Neural progenitor cell (in vitro differentiated cells): ENCODE results near the gene OOSP3. TPM values are rescaled to one million over a fixed set of nuclear protein-coding genes. Genes with fewer than 3 reads are reported as not detected.

Experiments
- DNase-seq: peaks from one replicate; pipeline ENCODE4 v3.0.0-alpha.2; 2016; ENCODE audit warnings: low spot score
- H2AFZ ChIP-seq: fragments of 200-600 bp; sonication (generic); replicated peaks from 2 replicates; pipeline ENCODE4 v1.6.1; 2016; ENCODE audit warnings: antibody characterized with exemption
- H3F3A ChIP-seq: fragments of 200-600 bp; sonication (generic); 2 replicates; pipeline ENCODE4 v1.6.1; 2016; ENCODE audit warnings: antibody characterized with exemption, low read depth
- H3K27ac ChIP-seq: fragments of 200-600 bp; sonication (generic); 2 replicates; pipeline ENCODE4 v1.5.1; 2016; ENCODE audit warnings: mild to moderate bottlenecking
- H3K27me3 ChIP-seq: fragments of 200-600 bp; sonication (generic); 2 replicates; pipeline ENCODE4 v1.6.1; 2016; ENCODE audit warnings: mild to moderate bottlenecking, moderate library complexity
- H3K36me3 ChIP-seq: fragments of 200-600 bp; sonication (generic); 2 replicates; pipeline ENCODE4 v1.5.1; 2016
- H3K4me1 ChIP-seq: fragments of 200-600 bp; sonication (generic); 2 replicates; pipeline ENCODE4 v1.6.1; 2016; ENCODE audit warnings: mixed run types
- H3K4me2 ChIP-seq: fragments of 200-600 bp; sonication (generic); 2 replicates; pipeline ENCODE4 v1.6.1; 2016
- H3K4me3 ChIP-seq: fragments of 200-600 bp; sonication (generic); 2 replicates; pipeline ENCODE4 v1.5.1; 2016
- H3K79me2 ChIP-seq: fragments of 200-600 bp; sonication (generic); 2 replicates; pipeline ENCODE4 v1.6.1; 2016; ENCODE audit warnings: low read depth
- H3K9ac ChIP-seq: fragments of 200-600 bp; sonication (generic); 2 replicates; pipeline ENCODE4 v1.6.1; 2016
- H3K9me3 ChIP-seq: fragments of 200-600 bp; sonication (generic); 2 replicates; pipeline ENCODE4 v1.5.1; 2016; ENCODE audit warnings: low read depth
- H4K20me1 ChIP-seq: fragments of 200-600 bp; sonication (generic); 2 replicates; pipeline ENCODE4 v1.6.1; 2016; ENCODE audit warnings: low read depth
- H3K27ac Mint-ChIP-seq: 3 replicates; pipeline ENCODE4 v1.8.0; 2021; ENCODE audit warnings: mixed read lengths
- H3K27me3 Mint-ChIP-seq: 2 replicates; pipeline ENCODE4 v1.8.0; 2022; ENCODE audit warnings: low read depth, mild to moderate bottlenecking, inconsistent platforms, moderate library complexity, mixed read lengths; ENCODE audit not compliant: insufficient read depth
- H3K36me3 Mint-ChIP-seq: 3 replicates; pipeline ENCODE4 v1.8.0; 2021; ENCODE audit warnings: mixed read lengths
- H3K4me1 Mint-ChIP-seq: 3 replicates; pipeline ENCODE4 v1.8.0; 2021; ENCODE audit warnings: mixed read lengths
- H3K4me3 Mint-ChIP-seq: 3 replicates; pipeline ENCODE4 v1.8.0; 2021; ENCODE audit warnings: mild to moderate bottlenecking, moderate library complexity, mixed read lengths
- H3K9me3 Mint-ChIP-seq: 3 replicates; pipeline ENCODE4 v1.8.0; 2020; ENCODE audit warnings: mixed read lengths
- EZH2 ChIP-seq: fragments of 200-600 bp; sonication (generic); IDR thresholded peaks from 2 replicates; pipeline ENCODE4 v1.6.1; 2017; ENCODE audit warnings: antibody characterized with exemption, mild to moderate bottlenecking, moderate library complexity
- EZH2phosphoT487 ChIP-seq: fragments of 200-600 bp; sonication (generic); IDR thresholded peaks from 2 replicates; pipeline ENCODE4 v1.6.1; 2017; ENCODE audit warnings: antibody characterized with exemption
- total RNA-seq: library from RNA; depleted of rRNA; stranded (reverse); fragments of >200 nt; gene quantifications from 2 replicates; pipeline ENCODE4 v1.2.3, GENCODE V29; 2015; ENCODE audit warnings: low replicate concordance
- TF ChIP-seq, protein P1 (sequence below): fragments of 200-600 bp; sonication (generic); IDR thresholded peaks from 2 replicates; pipeline ENCODE4 v1.5.1; 2017; ENCODE audit warnings: antibody characterized with exemption, mild to moderate bottlenecking

The OOSP3 gene
- total RNA-seq, 1 donor from 2014 or later: not detected

DNA sequence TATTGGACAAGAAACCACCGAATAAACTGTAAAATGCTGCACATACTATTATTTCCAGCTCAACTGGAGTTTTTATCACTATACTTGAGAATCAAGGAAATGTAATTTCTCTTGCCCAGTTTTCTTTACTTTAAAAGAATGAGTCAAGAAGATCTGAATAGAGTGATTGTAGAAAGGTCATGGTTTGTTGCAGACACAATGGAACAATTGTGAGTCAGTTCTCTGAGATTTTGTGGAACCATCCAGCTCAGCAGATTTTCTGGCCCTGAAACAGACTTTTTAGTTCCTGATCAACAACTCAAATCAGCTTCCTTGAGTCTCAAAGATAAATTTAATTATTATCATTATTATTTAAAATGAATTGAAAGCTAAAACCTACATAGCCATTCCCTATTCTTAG, 13.6 kb upstream of the OOSP3 start:
- Histone ChIP-seq H2AFZ (no peak overlapping the region), H3F3A (no peaks in the 10 kb centered on the region), H3K4me2 (no peak overlapping the region), H3K4me1 (no peaks in the 10 kb centered on the region), H3K27ac (no peak overlapping the region), H3K27me3 (no peaks in the 10 kb centered on the region), H4K20me1 (no peaks in the 10 kb centered on the region), H3K9me3 (no peaks in the 10 kb centered on the region), H3K9ac (no peak overlapping the region), H3K4me3 (no peak overlapping the region), H3K36me3 (no peaks in the 10 kb centered on the region), H3K79me2 (no peaks in the 10 kb centered on the region)
- H3K27me3 Mint-ChIP-seq: no peaks in the 10 kb centered on the region
- DNase-seq: no peak
- no peak overlapping the region for H3K4me3 Mint-ChIP-seq
- no peaks in the 10 kb centered on the region for H3K4me1 Mint-ChIP-seq
- no peaks in the 10 kb centered on the region for H3K36me3 Mint-ChIP-seq
- TF ChIP-seq EZH2phosphoT487 (no peak), EZH2 (no peak)
- TF ChIP-seq, protein P1, sequence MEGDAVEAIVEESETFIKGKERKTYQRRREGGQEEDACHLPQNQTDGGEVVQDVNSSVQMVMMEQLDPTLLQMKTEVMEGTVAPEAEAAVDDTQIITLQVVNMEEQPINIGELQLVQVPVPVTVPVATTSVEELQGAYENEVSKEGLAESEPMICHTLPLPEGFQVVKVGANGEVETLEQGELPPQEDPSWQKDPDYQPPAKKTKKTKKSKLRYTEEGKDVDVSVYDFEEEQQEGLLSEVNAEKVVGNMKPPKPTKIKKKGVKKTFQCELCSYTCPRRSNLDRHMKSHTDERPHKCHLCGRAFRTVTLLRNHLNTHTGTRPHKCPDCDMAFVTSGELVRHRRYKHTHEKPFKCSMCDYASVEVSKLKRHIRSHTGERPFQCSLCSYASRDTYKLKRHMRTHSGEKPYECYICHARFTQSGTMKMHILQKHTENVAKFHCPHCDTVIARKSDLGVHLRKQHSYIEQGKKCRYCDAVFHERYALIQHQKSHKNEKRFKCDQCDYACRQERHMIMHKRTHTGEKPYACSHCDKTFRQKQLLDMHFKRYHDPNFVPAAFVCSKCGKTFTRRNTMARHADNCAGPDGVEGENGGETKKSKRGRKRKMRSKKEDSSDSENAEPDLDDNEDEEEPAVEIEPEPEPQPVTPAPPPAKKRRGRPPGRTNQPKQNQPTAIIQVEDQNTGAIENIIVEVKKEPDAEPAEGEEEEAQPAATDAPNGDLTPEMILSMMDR: no peak
- peaks cover 2% of the 10 kb centered on the region for H3K9me3 Mint-ChIP-seq
- H3K27ac Mint-ChIP-seq: no peak overlapping the region

DNA sequence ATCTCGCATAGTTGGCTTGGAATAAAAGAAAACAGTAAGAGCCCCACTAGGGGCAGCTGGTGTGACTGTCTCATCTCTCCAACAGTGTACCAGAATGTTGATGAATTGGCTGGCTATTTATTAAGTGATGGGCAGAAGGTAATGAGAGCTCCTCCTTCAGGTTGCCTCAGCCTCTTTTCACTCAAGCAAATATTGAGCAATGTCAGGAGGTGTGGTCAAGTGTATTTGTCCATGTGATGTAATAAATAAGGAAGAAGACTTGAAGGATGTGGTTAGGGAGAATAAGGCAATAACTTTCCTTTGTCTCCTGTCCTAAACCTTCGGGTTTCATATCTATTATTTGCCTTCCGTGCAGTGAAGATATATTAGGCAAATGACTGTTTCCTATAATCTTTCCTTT, 12.2 kb upstream of the OOSP3 start, which contains the start of gene TCN1:
TSS of gene TCN1 (minus strand) at position 91 of the 400 bp plus-strand sequence. CDS start at position 74, 17 bp downstream.
- Histone ChIP-seq H3F3A (no peaks in the 10 kb centered on the region), H3K9ac (no peak within 1 kb of the TSS), H3K4me2 (no peak within 1 kb of the TSS), H4K20me1 (no peaks in the 10 kb centered on the region), H3K27me3 (no peaks in the 10 kb centered on the region), H3K9me3 (no peaks in the 10 kb centered on the region), H3K27ac (no peak within 1 kb of the TSS), H3K36me3 (no peaks in the 10 kb centered on the region), H3K4me3 (no peak within 1 kb of the TSS), H3K4me1 (no peaks in the 10 kb centered on the region), H2AFZ (no peak within 1 kb of the TSS), H3K79me2 (no peaks in the 10 kb centered on the region)
- Mint-ChIP-seq H3K36me3 (no peaks in the 10 kb centered on the region), H3K27ac (no peak within 1 kb of the TSS), H3K9me3 (peaks cover 3% of the 10 kb centered on the region), H3K4me3 (no peak within 1 kb of the TSS), H3K4me1 (no peaks in the 10 kb centered on the region), H3K27me3 (no peaks in the 10 kb centered on the region)
- DNase-seq: no peak
- TF ChIP-seq EZH2 (no peak), EZH2phosphoT487 (no peak)
- TF ChIP-seq, protein P1: no peak

DNA sequence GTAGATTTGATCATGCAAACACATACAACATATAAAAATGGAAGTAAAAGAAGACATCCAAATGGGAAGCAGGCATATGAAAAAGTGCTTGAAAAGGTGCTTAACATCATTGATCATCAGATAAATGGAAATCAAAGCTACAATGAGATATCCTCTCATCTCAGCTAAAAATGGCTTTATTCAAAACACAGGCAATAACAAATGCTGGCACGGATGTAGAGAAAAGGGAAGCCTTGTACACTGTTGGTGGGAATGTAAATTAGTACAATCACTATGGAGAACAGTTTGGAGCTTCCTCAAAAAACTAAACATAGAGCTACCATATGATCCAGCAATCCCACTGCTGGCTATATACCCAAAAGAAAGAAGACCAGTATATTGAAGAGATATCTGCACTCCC, 11.7 kb upstream of the OOSP3 start:
- Histone ChIP-seq H3K36me3 (no peaks in the 10 kb centered on the region), H3F3A (no peaks in the 10 kb centered on the region), H3K27ac (no peak overlapping the region), H3K4me2 (no peak overlapping the region), H3K4me1 (no peaks in the 10 kb centered on the region), H3K79me2 (no peaks in the 10 kb centered on the region), H3K9ac (no peak overlapping the region), H4K20me1 (no peaks in the 10 kb centered on the region), H3K27me3 (no peaks in the 10 kb centered on the region), H3K4me3 (no peak overlapping the region), H2AFZ (no peak overlapping the region), H3K9me3 (no peaks in the 10 kb centered on the region)
- H3K4me1 Mint-ChIP-seq: no peaks in the 10 kb centered on the region
- no peak overlapping the region for H3K27ac Mint-ChIP-seq
- TF ChIP-seq, protein P1: no peak
- TF ChIP-seq EZH2 (no peak), EZH2phosphoT487 (no peak)
- H3K36me3 Mint-ChIP-seq: no peaks in the 10 kb centered on the region
- peaks cover 4% of the 10 kb centered on the region for H3K9me3 Mint-ChIP-seq
- no peak overlapping the region for H3K4me3 Mint-ChIP-seq
- H3K27me3 Mint-ChIP-seq: no peaks in the 10 kb centered on the region
- no peak for DNase-seq
